Testis (tissue), 2 donors: ENCODE measurements around the gene KRTAP1-5.

Source experiments
- CTCF ChIP-seq, 3 experiments: fragments of 450-650 bp in 2 of 3; fragments of 200-600 bp in 1 of 3; sonication (generic) in 1 of 3; IDR thresholded peaks; one replicate each; pipeline ENCODE4 v1.5.1; 2016 to 2019; ENCODE audit warnings: antibody characterized with exemption in 3 of 3, mild to moderate bottlenecking in 2 of 3, moderate library complexity in 1 of 3
- POLR2A ChIP-seq: fragments of 450-650 bp; IDR thresholded peaks from one replicate; pipeline ENCODE4 v1.6.1; 2017; ENCODE audit warnings: antibody characterized with exemption, mild to moderate bottlenecking, moderate library complexity

- no peak for TF ChIP-seq CTCF (IDR thresholded peaks at IDR 0.05)
- TF ChIP-seq POLR2A = no peak
Measured at GRCh38 chr17:40980117-40980516, 46.9 kb downstream of the KRTAP1-5 start.
